Left lung (tissue), 10 donors: Measurements from ENCODE around the gene CHD9. TPM values are rescaled to one million over a fixed set of nuclear protein-coding genes. Genes with fewer than 3 reads are reported as not detected.
A peak's percentile ranks its signal among the peaks of the same experiment; 100 is the strongest.

ENCODE experiments used
- ATAC-seq: fragments of 200-7000 bp; cut with Tn5 transposase; one replicate; pipeline ENCODE4 v1.9.1; 2020; ENCODE audit warnings: moderate library complexity
- DNase-seq, 4 donors: peaks; one replicate each; pipeline ENCODE4 v3.0.0-alpha.2; 2013 to 2020
- H3K27ac ChIP-seq, 2 donors: fragments of 200-600 bp; sonication (generic) in 1 of 2; one replicate each; pipeline versions ENCODE4 v1.5.0 to v1.8.0; 2020 to 2021
- H3K27me3 ChIP-seq, 2 donors: fragments of 200-600 bp; sonication (generic) in 1 of 2; one replicate each; pipeline versions ENCODE4 v1.5.0 to v1.8.0; 2020 to 2021
- H3K36me3 ChIP-seq, 2 donors: fragments of 200-600 bp; sonication (generic) in 1 of 2; one replicate each; pipeline versions ENCODE4 v1.5.0 to v1.8.0; 2020 to 2021
- H3K4me1 ChIP-seq, 2 donors: fragments of 200-600 bp; one replicate each; pipeline ENCODE4 v1.8.0; 2021
- H3K4me3 ChIP-seq, 2 donors: fragments of 200-600 bp; sonication (generic) in 1 of 2; one replicate each; pipeline versions ENCODE4 v1.5.0 to v1.8.0; 2020 to 2021; ENCODE audit warnings: mild to moderate bottlenecking in 1 of 2
- H3K9me3 ChIP-seq, 2 donors: fragments of 200-600 bp; sonication (generic) in 1 of 2; one replicate each; pipeline versions ENCODE4 v1.5.0 to v1.8.0; 2020 to 2021
- CTCF ChIP-seq, 2 donors: fragments of 200-600 bp; sonication (generic) in 1 of 2; IDR thresholded peaks; one replicate each; pipeline versions ENCODE4 v1.5.0 to v1.8.0; 2021; ENCODE audit warnings: antibody characterized with exemption in 2 of 2
- intact Hi-C, 2 donors: fragments of 100-400 bp; cut with DNase I; formaldehyde crosslinking; loops; one replicate each; pipeline versions ENCODE4 v1.11.2 to v1.14.2; 2022
- polyA plus RNA-seq, 6 donors: library from polyadenylated mRNA; unstranded; fragments of 120-200 nt; gene quantifications; one replicate each; pipeline ENCODE4 v1.2.1, GENCODE V29; 2013; ENCODE audit not compliant: insufficient read length in 6 of 6
- total RNA-seq, 2 donors: library from RNA; stranded (reverse); fragmentation: NEBNext Ultra II Directional; extraction: Animal tissue kit (Norgen Biotek cat#: 25700); gene quantifications; one replicate each; pipeline ENCODE4 v1.2.1, GENCODE V29; 2021
- donor health status: DM: no; HTN: yes; CAD: no.
- donor health status: DM: no; HTN: no; CAD: no.

The CHD9 gene
- total and polyA plus RNA-seq, 8 donors = 65.6 to 88.0 (median 74.0) TPM

- Histone ChIP-seq H3K4me1 (peaks cover 26 to 75% of the 10 kb centered on the region in 2 donors), H3K4me3 (peak overlapping the region; percentile 27 to 37)
- no peak for ATAC-seq
Measured at GRCh38 chr16:53209877-53210276, 155.1 kb downstream of the CHD9 start.

DNA sequence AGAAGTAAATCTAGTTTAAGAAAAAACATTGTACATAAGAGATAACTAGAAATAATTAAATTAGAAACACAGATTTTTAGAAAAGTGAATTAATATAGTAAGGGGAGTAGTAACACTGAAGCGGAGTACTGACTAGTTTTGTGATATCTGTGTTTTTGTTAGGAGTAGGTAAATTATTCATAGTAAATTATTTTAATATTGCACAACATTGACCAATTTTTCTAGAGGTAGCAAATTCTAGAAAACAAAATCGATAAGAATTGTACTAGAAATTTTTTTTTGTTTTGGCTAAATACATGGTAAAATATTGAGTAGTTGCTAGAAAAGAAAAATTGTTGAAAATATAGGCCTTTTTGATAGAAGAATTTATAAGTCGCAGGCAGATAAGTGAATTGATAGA is 156.5 kb downstream of the CHD9 start:
- H3K9me3 ChIP-seq = no peaks in the 10 kb centered on the region
- TF ChIP-seq CTCF (IDR thresholded peaks at IDR 0.05) = no peak
- peak overlapping the region in 1 of 2 donors; percentile 37 for H3K4me3 ChIP-seq
- no peaks in the 10 kb centered on the region for H3K27me3 ChIP-seq
- DNase-seq (no peak), ATAC-seq (no peak)
- no peaks in the 10 kb centered on the region for H3K36me3 ChIP-seq
- intact Hi-C loops = no loop called here
- no peak overlapping the region for H3K27ac ChIP-seq
- peaks cover 32 to 89% of the 10 kb centered on the region in 2 donors for H3K4me1 ChIP-seq

More at GRCh38 chr16:53209877-53210276, 155.1 kb downstream of the CHD9 start:
- Histone ChIP-seq H3K9me3 (no peaks in the 10 kb centered on the region), H3K27ac (peak overlapping the region; percentile 86 to 90), H3K27me3 (no peaks in the 10 kb centered on the region), H3K36me3 (no peaks in the 10 kb centered on the region)
- intact Hi-C loops = loop anchor here in 1 of 2 donors (10.0 kb wide), 2 partner anchors 65 to 155 kb away; partner anchors contain the start of genes CHD9 and CHD9NB
- no peak for DNase-seq
- TF ChIP-seq CTCF (IDR thresholded peaks at IDR 0.05) = no peak

- peak overlapping the region in 1 of 2 donors; percentile 0 for H3K27ac ChIP-seq
Measured at GRCh38 chr16:53212893-53213223, 158.1 kb downstream of the CHD9 start.

DNA sequence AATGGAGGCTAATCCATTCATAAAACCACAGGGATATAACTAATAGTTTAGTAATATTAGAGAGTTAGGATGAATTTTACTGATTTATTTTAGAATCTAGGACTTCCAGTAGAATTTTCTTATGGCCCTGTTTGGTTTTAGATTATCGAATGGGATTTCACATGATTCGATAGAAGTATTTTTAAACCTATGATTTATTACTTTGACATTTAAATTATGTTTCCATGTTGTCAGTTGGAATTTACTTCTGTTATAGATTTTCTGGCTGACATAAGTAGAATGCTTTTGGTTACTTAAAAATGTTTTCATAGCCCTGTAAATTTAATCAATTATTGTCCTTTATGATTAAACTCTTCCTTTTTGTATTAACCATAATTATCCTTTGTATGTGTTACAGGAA is 158.8 kb downstream of the CHD9 start:
- TF ChIP-seq CTCF (IDR thresholded peaks at IDR 0.05) = no peak
- ATAC-seq = no peak
- peaks cover 33 to 98% of the 10 kb centered on the region in 2 donors for H3K4me1 ChIP-seq

More at GRCh38 chr16:53212893-53213223, 158.1 kb downstream of the CHD9 start:
- TF ChIP-seq CTCF (IDR thresholded peaks at IDR 0.05) = no peak
- Histone ChIP-seq H3K27me3 (no peaks in the 10 kb centered on the region), H3K4me3 (no peak overlapping the region), H3K4me1 (peaks cover 33 to 98% of the 10 kb centered on the region in 2 donors), H3K36me3 (no peaks in the 10 kb centered on the region), H3K9me3 (no peaks in the 10 kb centered on the region)
- intact Hi-C loops = no loop called here
- DNase-seq (no peak), ATAC-seq (no peak)

GRCh38 chr16:53216798-53217197 is 162.0 kb downstream of the CHD9 start:
- Histone ChIP-seq H3K4me1 (peaks cover 31 to 95% of the 10 kb centered on the region in 2 donors), H3K27me3 (no peaks in the 10 kb centered on the region), H3K36me3 (no peaks in the 10 kb centered on the region), H3K4me3 (no peak overlapping the region), H3K27ac (no peak overlapping the region), H3K9me3 (no peaks in the 10 kb centered on the region)
- ATAC-seq = no peak
- no peak for TF ChIP-seq CTCF (IDR thresholded peaks at IDR 0.05)
- no peak for DNase-seq
- intact Hi-C loops = no loop called here

More for the DNA sequence above, 158.8 kb downstream of the CHD9 start:
- Histone ChIP-seq H3K9me3 (no peaks in the 10 kb centered on the region), H3K4me3 (no peak overlapping the region), H3K27me3 (no peaks in the 10 kb centered on the region), H3K27ac (no peak overlapping the region), H3K36me3 (no peaks in the 10 kb centered on the region)
- no peak for DNase-seq
- intact Hi-C loops = no loop called here
